Transverse colon (tissue), 4 donors: ENCODE results near the gene ASB15. TPM values are rescaled to one million over a fixed set of nuclear protein-coding genes. Genes with fewer than 3 reads are reported as not detected.

Source experiments
- DNase-seq: peaks from one replicate; pipeline ENCODE4 v3.0.0-alpha.2; 2019
- H3K27ac ChIP-seq, 4 donors: fragments of 200-600 bp; sonication (generic); 2 replicates each; pipeline ENCODE4 v1.5.1; 2016 to 2018; ENCODE audit warnings: inconsistent platforms in 4 of 4
- H3K27me3 ChIP-seq: fragments of 200-600 bp; sonication (generic); 2 replicates; pipeline ENCODE4 v1.5.1; 2017; ENCODE audit warnings: inconsistent platforms
- H3K36me3 ChIP-seq, 4 donors: fragments of 200-600 bp; sonication (generic); 2 replicates each; pipeline ENCODE4 v1.5.1; 2017 to 2019; ENCODE audit warnings: inconsistent platforms in 4 of 4
- H3K4me1 ChIP-seq, 4 donors: fragments of 200-600 bp; sonication (generic); 2 replicates each; pipeline ENCODE4 v1.5.1; 2017 to 2020; ENCODE audit warnings: inconsistent platforms in 4 of 4
- H3K4me3 ChIP-seq, 4 donors: fragments of 200-600 bp; sonication (generic); 1 replicate in 1 of 4; 2 replicates in 3 of 4; pipeline versions ENCODE4 v1.5.1 to v1.6.1; 2017 to 2019; ENCODE audit warnings: inconsistent platforms in 4 of 4
- H3K9me3 ChIP-seq, 2 donors: fragments of 200-600 bp; sonication (generic); 2 replicates each; pipeline ENCODE4 v1.5.1; 2017 to 2019; ENCODE audit warnings: inconsistent platforms in 2 of 2
- EP300 ChIP-seq: sonication (generic); formaldehyde crosslinking; IDR thresholded peaks from one replicate; pipeline ENCODE4 v1.6.1; 2017; ENCODE audit warnings: antibody characterized with exemption, low read depth
- POLR2A ChIP-seq: fragments of 450-650 bp; IDR thresholded peaks from one replicate; pipeline ENCODE4 v1.6.1; 2016; ENCODE audit warnings: antibody characterized with exemption, mild to moderate bottlenecking, moderate library complexity
- POLR2AphosphoS5 ChIP-seq, 3 donors: sonication (generic); formaldehyde crosslinking; IDR thresholded peaks; one replicate each; pipeline ENCODE4 v1.6.1; 2016; ENCODE audit warnings: antibody characterized with exemption in 3 of 3
- WGBS, 2 donors: methylation state at CpG; one replicate each; pipeline ENCODE4 v1.1.5; 2018; ENCODE audit warnings: low coverage in 1 of 2; 5-methylcytosine and 5-hydroxymethylcytosine counted together
- in situ Hi-C, 4 donors: fragments of 200-750 bp; cut with MboI; loops; one replicate each; pipeline versions ENCODE4 v1.15.0 to v1.15.1; 2017; ENCODE audit warnings: low sequenced_read_pairs in 3 of 4, low pct_ligation_motif_present in 1 of 4, low pct_unique_long_range_greater_than_20kb in 1 of 4
- intact Hi-C: fragments of 100-400 bp; cut with DNase I; formaldehyde crosslinking; loops from one replicate; pipeline ENCODE4 v1.15.1; 2023; ENCODE audit warnings: low total_unique reads
- total RNA-seq, 4 donors: library from RNA; depleted of rRNA; stranded (reverse); fragments of >200 nt; gene quantifications; one replicate each; pipeline ENCODE4 v1.1.0, GENCODE V29; 2016
- TF ChIP-seq, protein P1 (sequence below), 5 experiments: fragments of 200-600 bp in 3 of 5; fragments of 450-650 bp in 2 of 5; sonication (generic) in 3 of 5; IDR thresholded peaks; 1 replicate in 2 of 5; 2 replicates in 3 of 5; pipeline ENCODE4 v1.5.1; 2016 to 2017; ENCODE audit warnings: antibody characterized with exemption in 5 of 5, inconsistent platforms in 3 of 5, mild to moderate bottlenecking in 2 of 5, moderate library complexity in 1 of 5

ASB15 gene
- total RNA-seq, 4 donors from 2014 or later, result not detected

DNA sequence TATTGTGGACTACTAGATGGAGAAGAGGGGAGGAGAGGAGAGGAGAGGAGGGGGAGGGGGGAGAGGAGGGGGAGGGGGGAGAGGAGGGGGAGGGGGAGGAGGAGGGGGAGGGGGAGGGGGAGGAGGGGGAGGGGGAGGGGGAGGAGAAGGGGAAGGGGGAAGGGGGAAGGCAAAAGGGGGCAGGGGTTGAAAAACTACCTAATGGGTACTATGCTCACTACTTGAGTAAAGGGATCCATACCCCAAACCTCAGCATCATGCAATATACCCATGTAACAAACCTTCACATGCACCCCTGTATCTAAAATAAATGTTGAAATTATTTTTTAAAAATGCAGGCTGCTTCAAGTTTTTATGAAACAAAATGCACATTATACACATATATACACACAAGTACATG, 39.0 kb downstream of the ASB15 start:
- Histone ChIP-seq H3K9me3 (no peaks in the 10 kb centered on the region), H3K27me3 (no peaks in the 10 kb centered on the region), H3K36me3 (no peaks in the 10 kb centered on the region), H3K4me1 (no peaks in the 10 kb centered on the region), H3K4me3 (no peak overlapping the region), H3K27ac (no peak overlapping the region)
- in situ Hi-C loops (no loop called here), intact Hi-C loops (no loop called here)
- DNase-seq, result no peak
- TF ChIP-seq, protein P1, sequence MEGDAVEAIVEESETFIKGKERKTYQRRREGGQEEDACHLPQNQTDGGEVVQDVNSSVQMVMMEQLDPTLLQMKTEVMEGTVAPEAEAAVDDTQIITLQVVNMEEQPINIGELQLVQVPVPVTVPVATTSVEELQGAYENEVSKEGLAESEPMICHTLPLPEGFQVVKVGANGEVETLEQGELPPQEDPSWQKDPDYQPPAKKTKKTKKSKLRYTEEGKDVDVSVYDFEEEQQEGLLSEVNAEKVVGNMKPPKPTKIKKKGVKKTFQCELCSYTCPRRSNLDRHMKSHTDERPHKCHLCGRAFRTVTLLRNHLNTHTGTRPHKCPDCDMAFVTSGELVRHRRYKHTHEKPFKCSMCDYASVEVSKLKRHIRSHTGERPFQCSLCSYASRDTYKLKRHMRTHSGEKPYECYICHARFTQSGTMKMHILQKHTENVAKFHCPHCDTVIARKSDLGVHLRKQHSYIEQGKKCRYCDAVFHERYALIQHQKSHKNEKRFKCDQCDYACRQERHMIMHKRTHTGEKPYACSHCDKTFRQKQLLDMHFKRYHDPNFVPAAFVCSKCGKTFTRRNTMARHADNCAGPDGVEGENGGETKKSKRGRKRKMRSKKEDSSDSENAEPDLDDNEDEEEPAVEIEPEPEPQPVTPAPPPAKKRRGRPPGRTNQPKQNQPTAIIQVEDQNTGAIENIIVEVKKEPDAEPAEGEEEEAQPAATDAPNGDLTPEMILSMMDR (IDR thresholded peaks at IDR 0.05), result no peak
- TF ChIP-seq POLR2AphosphoS5 (IDR thresholded peaks at IDR 0.05), result no peak
- TF ChIP-seq POLR2A, result no peak
- no peak for TF ChIP-seq EP300

DNA sequence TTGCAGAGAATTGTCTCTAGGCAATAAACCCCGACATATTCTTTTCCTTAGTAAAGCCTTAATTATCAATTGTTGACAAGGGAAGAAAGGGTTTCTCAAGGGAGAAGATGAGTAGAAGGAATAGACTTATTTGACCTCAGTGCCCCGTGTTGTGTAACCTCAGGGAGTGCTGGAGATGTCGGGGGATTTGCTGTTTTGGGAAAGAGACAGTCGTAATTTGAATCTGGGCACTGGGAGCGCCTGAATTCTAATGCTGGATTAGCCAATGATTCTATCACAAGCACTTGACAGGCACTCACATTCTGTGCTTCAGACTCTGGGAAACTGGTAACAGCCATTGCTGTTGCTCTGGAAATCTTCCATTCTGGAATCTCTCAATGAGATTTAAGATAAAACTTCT, 40.3 kb downstream of the ASB15 start:
- H3K27me3 ChIP-seq, result no peaks in the 10 kb centered on the region
- intact Hi-C loops (no loop called here), in situ Hi-C loops (no loop called here)
- no peaks in the 10 kb centered on the region for H3K9me3 ChIP-seq
- no peak overlapping the region for H3K4me3 ChIP-seq
- TF ChIP-seq, protein P1 (IDR thresholded peaks at IDR 0.05), result no peak
- no peak for DNase-seq
- no peak overlapping the region for H3K27ac ChIP-seq
- no peaks in the 10 kb centered on the region for H3K36me3 ChIP-seq
- 74 to 79% methylated on average over 3 to 5 of the region's 5 CpGs for WGBS, 2 donors
- no peaks in the 10 kb centered on the region for H3K4me1 ChIP-seq

DNA sequence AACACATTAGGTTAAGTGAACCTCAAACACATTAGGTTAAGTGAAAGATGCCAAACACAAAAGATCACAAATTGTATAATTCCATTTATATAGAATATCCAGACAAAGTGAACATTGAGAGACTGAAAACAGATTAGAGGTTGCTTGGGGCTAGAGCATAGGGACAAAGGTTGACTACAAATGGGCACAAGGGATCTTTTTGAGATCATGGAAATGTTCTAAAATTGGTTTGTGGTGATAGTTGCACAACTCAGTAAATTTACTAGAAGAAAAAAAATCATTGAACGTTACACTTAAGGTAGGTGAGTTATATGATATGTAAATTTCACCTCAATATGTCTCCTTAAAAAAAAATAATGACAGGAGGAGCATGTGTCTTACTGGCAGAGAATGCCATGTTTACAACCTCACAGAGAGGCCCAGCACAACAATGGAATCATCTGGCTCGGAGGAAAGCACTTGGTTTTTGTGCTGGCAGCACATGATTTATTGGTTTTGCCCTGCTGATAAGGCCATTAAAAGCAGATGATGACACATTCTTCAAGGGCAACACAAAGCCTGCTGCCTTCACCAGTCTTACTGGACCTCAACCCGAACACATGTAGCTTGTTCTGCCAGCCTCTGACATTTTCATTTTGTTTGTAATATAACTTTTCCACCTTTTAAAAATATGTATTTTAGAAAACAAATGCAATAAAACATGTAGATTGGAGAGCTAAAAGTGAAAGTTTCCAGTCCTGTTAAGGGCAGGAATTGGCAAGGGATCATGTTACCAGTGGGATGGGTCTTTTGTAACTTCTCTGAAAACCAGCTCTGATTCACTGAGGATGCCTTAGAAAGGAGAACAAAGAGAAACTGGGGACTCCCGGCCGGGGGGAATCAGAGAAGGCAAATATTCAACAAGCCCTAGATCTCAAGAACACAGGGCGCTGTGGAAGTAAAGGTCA, 42.1 kb downstream of the ASB15 start:
- no peaks in the 10 kb centered on the region for H3K9me3 ChIP-seq
- H3K27me3 ChIP-seq, result no peaks in the 10 kb centered on the region
- peak overlapping the region in 2 of 4 donors; percentile 13 to 16 for H3K27ac ChIP-seq
- H3K36me3 ChIP-seq, result no peaks in the 10 kb centered on the region
- in situ Hi-C loops (no loop called here), intact Hi-C loops (no loop called here)
- no peak overlapping the region for H3K4me3 ChIP-seq
- no peaks in the 10 kb centered on the region for H3K4me1 ChIP-seq
- TF ChIP-seq POLR2AphosphoS5 (IDR thresholded peaks at IDR 0.05), result no peak
- TF ChIP-seq, protein P1 (IDR thresholded peaks at IDR 0.05), result no peak
- TF ChIP-seq POLR2A, result no peak
- TF ChIP-seq EP300, result no peak
- no peak for DNase-seq
- 10 to 34% methylated on average over 5 to 6 of the region's 6 CpGs for WGBS, 2 donors

DNA sequence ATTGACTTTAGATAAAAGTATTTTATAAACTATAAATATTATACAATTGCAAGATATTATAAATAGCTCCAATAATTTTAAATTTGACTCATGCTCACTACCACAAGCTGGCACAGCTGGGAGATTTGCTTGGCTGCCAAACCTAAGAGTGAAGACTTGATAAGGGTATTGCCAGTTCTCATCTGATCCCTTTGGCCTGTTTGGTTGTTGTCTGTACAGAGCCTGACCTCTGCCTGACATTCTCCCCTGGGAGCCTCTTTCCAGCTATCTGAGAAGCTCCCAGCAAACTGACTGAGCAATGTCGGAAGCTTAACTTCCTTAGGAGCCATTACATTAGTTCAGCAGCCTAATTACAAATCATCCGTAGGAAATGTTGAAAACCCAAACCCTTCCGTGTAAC, 43.9 kb downstream of the ASB15 start:
- Histone ChIP-seq H3K27ac (no peak overlapping the region), H3K4me3 (no peak overlapping the region), H3K27me3 (no peaks in the 10 kb centered on the region), H3K4me1 (no peaks in the 10 kb centered on the region), H3K9me3 (no peaks in the 10 kb centered on the region), H3K36me3 (no peaks in the 10 kb centered on the region)
- TF ChIP-seq, protein P1 (IDR thresholded peaks at IDR 0.05), result no peak
- TF ChIP-seq POLR2A, result no peak
- no peak for TF ChIP-seq POLR2AphosphoS5 (IDR thresholded peaks at IDR 0.05)
- no peak for TF ChIP-seq EP300
- no peak for DNase-seq
- in situ Hi-C loops (no loop called here), intact Hi-C loops (no loop called here)
- WGBS, 2 donors, result 69 to 79% methylated on average over 3 of the region's 3 CpGs
